ENCODE results near the gene DCST2.

- TF ChIP-seq CTCF (IDR thresholded peaks at IDR 0.05 in 2 of 3, conservative IDR thresholded peaks at IDR 0.05 in 1 of 3; ENCODE audit: control insufficient read depth in 2 of 3, extremely low read depth in 1 of 3, insufficient read depth in 1 of 3, low read depth in 3 of 3, low read length in 3 of 3) = no peak
- no peak for TF ChIP-seq RAD21 (IDR thresholded peaks at IDR 0.05; ENCODE audit: insufficient read depth, low read depth, low read length)
- TF ChIP-seq, protein P1, sequence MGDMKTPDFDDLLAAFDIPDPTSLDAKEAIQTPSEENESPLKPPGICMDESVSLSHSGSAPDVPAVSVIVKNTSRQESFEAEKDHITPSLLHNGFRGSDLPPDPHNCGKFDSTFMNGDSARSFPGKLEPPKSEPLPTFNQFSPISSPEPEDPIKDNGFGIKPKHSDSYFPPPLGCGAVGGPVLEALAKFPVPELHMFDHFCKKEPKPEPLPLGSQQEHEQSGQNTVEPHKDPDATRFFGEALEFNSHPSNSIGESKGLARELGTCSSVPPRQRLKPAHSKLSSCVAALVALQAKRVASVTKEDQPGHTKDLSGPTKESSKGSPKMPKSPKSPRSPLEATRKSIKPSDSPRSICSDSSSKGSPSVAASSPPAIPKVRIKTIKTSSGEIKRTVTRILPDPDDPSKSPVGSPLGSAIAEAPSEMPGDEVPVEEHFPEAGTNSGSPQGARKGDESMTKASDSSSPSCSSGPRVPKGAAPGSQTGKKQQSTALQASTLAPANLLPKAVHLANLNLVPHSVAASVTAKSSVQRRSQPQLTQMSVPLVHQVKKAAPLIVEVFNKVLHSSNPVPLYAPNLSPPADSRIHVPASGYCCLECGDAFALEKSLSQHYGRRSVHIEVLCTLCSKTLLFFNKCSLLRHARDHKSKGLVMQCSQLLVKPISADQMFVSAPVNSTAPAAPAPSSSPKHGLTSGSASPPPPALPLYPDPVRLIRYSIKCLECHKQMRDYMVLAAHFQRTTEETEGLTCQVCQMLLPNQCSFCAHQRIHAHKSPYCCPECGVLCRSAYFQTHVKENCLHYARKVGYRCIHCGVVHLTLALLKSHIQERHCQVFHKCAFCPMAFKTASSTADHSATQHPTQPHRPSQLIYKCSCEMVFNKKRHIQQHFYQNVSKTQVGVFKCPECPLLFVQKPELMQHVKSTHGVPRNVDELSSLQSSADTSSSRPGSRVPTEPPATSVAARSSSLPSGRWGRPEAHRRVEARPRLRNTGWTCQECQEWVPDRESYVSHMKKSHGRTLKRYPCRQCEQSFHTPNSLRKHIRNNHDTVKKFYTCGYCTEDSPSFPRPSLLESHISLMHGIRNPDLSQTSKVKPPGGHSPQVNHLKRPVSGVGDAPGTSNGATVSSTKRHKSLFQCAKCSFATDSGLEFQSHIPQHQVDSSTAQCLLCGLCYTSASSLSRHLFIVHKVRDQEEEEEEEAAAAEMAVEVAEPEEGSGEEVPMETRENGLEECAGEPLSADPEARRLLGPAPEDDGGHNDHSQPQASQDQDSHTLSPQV (IDR thresholded peaks at IDR 0.05) = no peak
- no peak for TF ChIP-seq RELA (IDR thresholded peaks at IDR 0.05; ENCODE audit: borderline replicate concordance, partially characterized antibody)
- TF ChIP-seq MAX (IDR thresholded peaks at IDR 0.05; ENCODE audit: low read depth, low read length) = no peak
- TF ChIP-seq PAX5 (IDR thresholded peaks at IDR 0.05; ENCODE audit: borderline replicate concordance, low read depth, low read length) = no peak
Measured at GRCh38 chr1:155076371-155076770, 42.8 kb upstream of the DCST2 start.
